Testis (tissue), 3 donors: ENCODE data around the gene MKNK1. TPM values are rescaled to one million over a fixed set of nuclear protein-coding genes. Genes with fewer than 3 reads are reported as not detected.

Source experiments
- DNase-seq: peaks from one replicate; pipeline ENCODE4 v3.0.0-alpha.2; 2019
- H3K27ac ChIP-seq, 2 donors: fragments of 200-600 bp; sonication (generic); one replicate each; pipeline ENCODE4 v1.5.1; 2019
- H3K27me3 ChIP-seq: fragments of 200-600 bp; sonication (generic); one replicate; pipeline ENCODE4 v1.5.1; 2019
- H3K36me3 ChIP-seq: fragments of 200-600 bp; sonication (generic); one replicate; pipeline ENCODE4 v1.5.1; 2017; ENCODE audit warnings: low read depth; ENCODE audit errors: missing control alignments
- H3K4me1 ChIP-seq: fragments of 200-600 bp; sonication (generic); one replicate; pipeline ENCODE4 v1.5.1; 2019
- H3K4me3 ChIP-seq, 2 donors: fragments of 200-600 bp; sonication (generic); one replicate each; pipeline ENCODE4 v1.5.1; 2017 to 2019
- H3K9me3 ChIP-seq: fragments of 200-600 bp; sonication (generic); one replicate; pipeline ENCODE4 v1.5.1; 2017
- CTCF ChIP-seq, 3 experiments: fragments of 450-650 bp in 2 of 3; fragments of 200-600 bp in 1 of 3; sonication (generic) in 1 of 3; IDR thresholded peaks; one replicate each; pipeline ENCODE4 v1.5.1; 2016 to 2019; ENCODE audit warnings: antibody characterized with exemption in 3 of 3, mild to moderate bottlenecking in 2 of 3, moderate library complexity in 1 of 3
- POLR2A ChIP-seq: fragments of 450-650 bp; IDR thresholded peaks from one replicate; pipeline ENCODE4 v1.6.1; 2017; ENCODE audit warnings: antibody characterized with exemption, mild to moderate bottlenecking, moderate library complexity
- WGBS, 2 donors: methylation state at CpG; one replicate each; pipeline ENCODE4 v1.1.5; 2018; 5-methylcytosine and 5-hydroxymethylcytosine counted together
- intact Hi-C: fragments of 100-400 bp; cut with DNase I; formaldehyde crosslinking; loops from one replicate; pipeline ENCODE4 v1.15.1; 2023; ENCODE audit warnings: low total_unique reads
- polyA plus RNA-seq: library from polyadenylated mRNA; stranded (reverse); fragments of 350-450 nt; fragmentation: Illumina TruSeq; extraction: RNeasy Lipid Tissue Mini Kit (QIAGEN cat#74804); gene quantifications from one replicate; pipeline ENCODE4 v1.2.3, GENCODE V29; 2014; ENCODE audit warnings: low read depth, low replicate concordance; ENCODE audit not compliant: insufficient read depth
- total RNA-seq, 2 donors: library from RNA; depleted of rRNA; stranded (reverse); fragments of >200 nt; gene quantifications; one replicate each; pipeline ENCODE4 v1.2.3, GENCODE V29; 2016

MKNK1 gene
- total and polyA plus RNA-seq, 3 donors from 2014 or later: 30.7 to 55.7 (median 54.6) TPM

- Histone ChIP-seq H3K36me3 (no peaks in the 10 kb centered on the region), H3K27ac (no peak overlapping the region), H3K9me3 (no peaks in the 10 kb centered on the region)
Observed at GRCh38 chr1:46635205-46635604, 31.1 kb upstream of the MKNK1 start.

GRCh38 chr1:46630719-46631118 is 26.7 kb upstream of the MKNK1 start:
- Histone ChIP-seq H3K36me3 (no peaks in the 10 kb centered on the region), H3K4me1 (no peaks in the 10 kb centered on the region), H3K27ac (no peak overlapping the region), H3K9me3 (no peaks in the 10 kb centered on the region), H3K27me3 (no peaks in the 10 kb centered on the region), H3K4me3 (no peak overlapping the region)
- WGBS, 2 donors: 82 to 91% methylated on average over 2 of the region's 2 CpGs
- TF ChIP-seq POLR2A (no peak), CTCF (IDR thresholded peaks at IDR 0.05) (no peak)
- intact Hi-C loops: no loop called here
- DNase-seq: no peak

More at GRCh38 chr1:46635205-46635604, 31.1 kb upstream of the MKNK1 start:
- intact Hi-C loops: no loop called here
- H3K27me3 ChIP-seq: no peaks in the 10 kb centered on the region
- 94% methylated on average over 2 of the region's 2 CpGs for WGBS, 2 donors
- TF ChIP-seq CTCF (IDR thresholded peaks at IDR 0.05) (no peak), POLR2A (no peak)
- no peaks in the 10 kb centered on the region for H3K4me1 ChIP-seq
- no peak for DNase-seq
- H3K4me3 ChIP-seq: no peak overlapping the region

- TF ChIP-seq CTCF (IDR thresholded peaks at IDR 0.05): no peak
- TF ChIP-seq POLR2A: no peak
- DNase-seq: peak; percentile 37
- intact Hi-C loops: no loop called here
Observed at GRCh38 chr1:46623743-46624644, 19.9 kb upstream of the MKNK1 start.

GRCh38 chr1:46622344-46622743 is 18.3 kb upstream of the MKNK1 start:
- intact Hi-C loops: no loop called here
- peak; percentile 62 for DNase-seq
- WGBS, 2 donors: 30 to 50% methylated on average over 3 of the region's 3 CpGs

More at GRCh38 chr1:46623743-46624644, 19.9 kb upstream of the MKNK1 start:
- H3K4me1 ChIP-seq: peaks cover 25% of the 10 kb centered on the region
- peak overlapping the region in 1 of 2 donors; percentile 36 for H3K27ac ChIP-seq
- H3K27me3 ChIP-seq: no peaks in the 10 kb centered on the region
- no peaks in the 10 kb centered on the region for H3K36me3 ChIP-seq
- no peaks in the 10 kb centered on the region for H3K9me3 ChIP-seq
- no peak overlapping the region for H3K4me3 ChIP-seq
- WGBS, 2 donors: 41 to 54% methylated on average over 4 of the region's 4 CpGs

More at GRCh38 chr1:46622344-46622743, 18.3 kb upstream of the MKNK1 start:
- H3K27ac ChIP-seq: peak overlapping the region in 1 of 2 donors; percentile 45
- H3K36me3 ChIP-seq: no peaks in the 10 kb centered on the region
- peak in 1 of 3 experiments; percentile 25 for TF ChIP-seq CTCF (IDR thresholded peaks at IDR 0.05)
- no peak for TF ChIP-seq POLR2A
- no peaks in the 10 kb centered on the region for H3K27me3 ChIP-seq
- H3K4me1 ChIP-seq: peaks cover 25% of the 10 kb centered on the region
- no peak overlapping the region for H3K4me3 ChIP-seq
- no peaks in the 10 kb centered on the region for H3K9me3 ChIP-seq
